ENCODE measurements around the gene ACAD8. TPM values are rescaled to one million over a fixed set of nuclear protein-coding genes. Genes with fewer than 3 reads are reported as not detected.
"Not testable (repeated sequence)": the region's sequence is repeated elsewhere in the genome, so short reads cannot be mapped to it uniquely, and the experiment has no call there.

Gene ACAD8
- total RNA-seq, 2 donors from 2014 or later = 19.2 to 25.2 TPM

DNA sequence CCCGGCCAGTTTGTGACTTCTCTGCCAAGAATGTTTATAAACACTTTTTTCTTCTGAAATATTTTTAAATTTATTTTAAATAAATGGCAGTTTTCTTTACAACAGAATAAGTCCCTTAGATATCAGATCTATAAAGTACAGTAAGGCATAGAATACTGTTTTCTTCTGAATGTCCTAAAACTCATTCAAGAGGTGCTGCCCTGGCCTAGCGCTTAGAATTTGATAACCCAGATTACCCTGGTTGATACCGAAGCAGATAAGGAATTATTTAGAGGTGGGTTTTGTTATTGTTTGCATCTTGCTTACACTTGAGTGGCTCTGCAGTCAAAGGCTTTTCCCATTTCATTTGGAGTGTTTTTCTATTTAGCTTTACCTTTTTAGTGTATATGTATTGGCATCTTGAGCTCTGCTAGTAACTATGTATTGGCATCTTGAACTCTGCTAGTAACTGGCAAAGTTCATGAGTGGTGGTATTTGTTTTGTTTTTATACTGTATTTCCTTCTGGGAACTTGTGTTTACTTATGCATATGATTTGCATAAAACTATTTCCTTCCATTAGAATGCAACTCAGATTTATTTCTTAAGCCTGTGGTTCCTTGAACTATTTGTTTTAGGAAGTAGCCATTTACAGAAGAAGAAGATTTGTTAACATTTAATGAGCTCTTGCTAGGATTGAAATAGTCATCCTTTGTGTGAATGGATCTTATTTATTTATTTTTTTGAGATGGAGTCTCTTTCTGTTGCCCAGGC lies 1.2 kb downstream of the ACAD8 start:
- Mint-ChIP-seq H3K36me3 (peaks cover 0 to 12% of the 10 kb centered on the region in 2 donors), H3K27ac (peak overlapping the region; percentile 14 to 91), H3K9me3 (no peaks in the 10 kb centered on the region)
- ATAC-seq (no peak), DNase-seq (ENCODE audit: low spot score in 2 of 2) (no peak)

DNA sequence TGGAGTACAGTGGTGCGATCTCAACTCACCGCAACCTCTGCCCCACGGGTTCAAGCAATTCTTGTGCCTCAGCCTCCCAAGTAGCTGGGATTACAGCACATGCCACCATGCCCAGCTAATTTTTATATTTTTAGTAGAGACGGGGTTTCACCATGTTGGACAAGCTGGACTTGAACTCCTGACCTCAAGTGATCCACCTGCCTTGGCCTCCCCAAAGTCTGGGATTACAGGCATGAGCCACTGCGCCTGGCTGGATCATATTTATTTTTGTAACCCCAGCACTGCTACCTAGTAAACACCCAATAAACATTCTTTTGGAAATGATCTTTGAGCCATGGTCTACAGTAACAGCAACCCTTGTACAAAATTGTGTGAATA lies 1.8 kb downstream of the ACAD8 start:
- ATAC-seq; DNase-seq (ENCODE audit: low spot score in 2 of 2); H3K9me3 Mint-ChIP-seq: not testable (repeated sequence)
- H3K27ac Mint-ChIP-seq = peak overlapping the region in 1 of 2 donors; percentile 14
- H3K36me3 Mint-ChIP-seq = peaks cover 0 to 12% of the 10 kb centered on the region in 2 donors

DNA sequence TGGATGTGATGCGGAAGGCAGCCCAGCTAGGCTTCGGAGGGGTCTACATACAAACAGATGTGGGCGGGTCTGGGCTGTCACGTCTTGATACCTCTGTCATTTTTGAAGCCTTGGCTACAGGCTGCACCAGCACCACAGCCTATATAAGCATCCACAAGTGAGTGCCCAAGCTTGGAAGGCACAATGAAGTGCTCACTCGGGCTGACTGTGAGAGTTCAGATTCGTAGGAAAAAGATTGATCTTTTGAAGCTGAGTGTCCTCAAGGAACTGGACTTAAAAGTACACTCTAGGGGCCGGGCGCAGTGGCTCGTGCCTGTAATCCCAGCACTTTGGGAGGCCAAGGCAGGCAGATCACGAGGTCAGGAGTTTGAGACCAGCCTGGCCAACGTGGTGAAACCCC lies 3.7 kb downstream of the ACAD8 start:
- Mint-ChIP-seq H3K9me3 (no peaks in the 10 kb centered on the region), H3K36me3 (peaks cover 0 to 10% of the 10 kb centered on the region in 2 donors), H3K27ac (no peak overlapping the region)
- no peak for ATAC-seq
- no peak for DNase-seq (ENCODE audit: low spot score in 2 of 2)

DNA sequence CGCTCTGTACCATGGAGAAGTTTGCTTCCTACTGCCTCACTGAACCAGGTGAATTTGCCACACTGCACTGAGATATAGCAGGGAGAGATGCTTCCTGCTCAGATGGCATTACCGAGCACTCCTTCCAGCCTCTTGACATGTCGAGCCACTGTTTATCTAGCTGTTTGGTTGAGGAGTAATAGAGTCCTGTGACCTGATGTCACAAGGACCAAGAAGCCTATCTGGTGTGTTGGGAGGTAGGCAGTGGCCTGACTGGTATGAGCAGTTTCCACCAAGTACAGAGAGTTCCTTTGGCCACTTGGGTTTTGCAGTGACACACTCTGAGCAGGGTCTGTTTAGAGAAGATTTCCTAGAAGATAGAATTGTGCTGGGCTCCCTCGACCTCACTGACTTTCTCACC lies 5.2 kb downstream of the ACAD8 start:
- H3K9me3 Mint-ChIP-seq = no peaks in the 10 kb centered on the region
- ATAC-seq = no peak
- DNase-seq (ENCODE audit: low spot score in 2 of 2) = no peak
- H3K27ac Mint-ChIP-seq = peak overlapping the region in 1 of 2 donors; percentile 74
- H3K36me3 Mint-ChIP-seq = no peaks in the 10 kb centered on the region

DNA sequence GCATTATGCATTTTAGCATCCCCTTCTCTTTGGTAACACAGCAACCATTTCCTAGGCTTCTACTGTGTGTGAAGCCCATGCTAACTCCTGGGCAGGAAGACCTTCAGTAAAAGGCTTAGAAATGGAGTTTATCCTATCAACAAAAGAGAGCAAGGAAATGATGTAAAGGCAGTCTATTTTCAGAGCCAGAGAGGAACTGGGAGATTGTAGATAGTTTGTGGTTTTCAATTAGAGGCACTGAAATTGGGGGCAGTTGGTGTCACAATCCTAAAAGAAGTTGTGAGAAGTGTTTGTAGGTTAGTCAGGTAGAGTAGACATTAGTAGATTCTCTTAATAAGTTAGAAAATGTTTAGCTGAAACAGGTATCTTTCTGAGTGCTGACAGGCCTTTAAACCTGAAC lies 7.1 kb downstream of the ACAD8 start:
- no peak for DNase-seq (ENCODE audit: low spot score in 2 of 2)
- Mint-ChIP-seq H3K36me3 (no peaks in the 10 kb centered on the region), H3K27ac (no peak overlapping the region), H3K9me3 (no peaks in the 10 kb centered on the region)
- ATAC-seq = no peak

DNA sequence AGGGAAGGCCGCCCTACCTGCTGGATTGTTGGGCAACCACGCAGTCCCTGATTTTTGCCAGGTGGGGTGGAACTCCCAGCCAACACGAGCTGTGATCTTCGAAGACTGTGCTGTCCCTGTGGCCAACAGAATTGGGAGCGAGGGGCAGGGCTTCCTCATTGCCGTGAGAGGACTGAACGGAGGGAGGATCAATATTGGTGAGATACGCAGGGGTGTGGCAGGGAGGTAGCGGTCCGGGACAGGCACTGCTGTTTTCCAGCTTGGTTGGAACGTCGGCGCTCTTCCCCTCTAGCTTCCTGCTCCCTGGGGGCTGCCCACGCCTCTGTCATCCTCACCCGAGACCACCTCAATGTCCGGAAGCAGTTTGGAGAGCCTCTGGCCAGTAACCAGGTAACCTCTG lies 7.6 kb downstream of the ACAD8 start:
- no peak overlapping the region for H3K27ac Mint-ChIP-seq
- ATAC-seq = no peak
- H3K36me3 Mint-ChIP-seq = no peaks in the 10 kb centered on the region
- H3K9me3 Mint-ChIP-seq = no peaks in the 10 kb centered on the region
- no peak for DNase-seq (ENCODE audit: low spot score in 2 of 2)

DNA sequence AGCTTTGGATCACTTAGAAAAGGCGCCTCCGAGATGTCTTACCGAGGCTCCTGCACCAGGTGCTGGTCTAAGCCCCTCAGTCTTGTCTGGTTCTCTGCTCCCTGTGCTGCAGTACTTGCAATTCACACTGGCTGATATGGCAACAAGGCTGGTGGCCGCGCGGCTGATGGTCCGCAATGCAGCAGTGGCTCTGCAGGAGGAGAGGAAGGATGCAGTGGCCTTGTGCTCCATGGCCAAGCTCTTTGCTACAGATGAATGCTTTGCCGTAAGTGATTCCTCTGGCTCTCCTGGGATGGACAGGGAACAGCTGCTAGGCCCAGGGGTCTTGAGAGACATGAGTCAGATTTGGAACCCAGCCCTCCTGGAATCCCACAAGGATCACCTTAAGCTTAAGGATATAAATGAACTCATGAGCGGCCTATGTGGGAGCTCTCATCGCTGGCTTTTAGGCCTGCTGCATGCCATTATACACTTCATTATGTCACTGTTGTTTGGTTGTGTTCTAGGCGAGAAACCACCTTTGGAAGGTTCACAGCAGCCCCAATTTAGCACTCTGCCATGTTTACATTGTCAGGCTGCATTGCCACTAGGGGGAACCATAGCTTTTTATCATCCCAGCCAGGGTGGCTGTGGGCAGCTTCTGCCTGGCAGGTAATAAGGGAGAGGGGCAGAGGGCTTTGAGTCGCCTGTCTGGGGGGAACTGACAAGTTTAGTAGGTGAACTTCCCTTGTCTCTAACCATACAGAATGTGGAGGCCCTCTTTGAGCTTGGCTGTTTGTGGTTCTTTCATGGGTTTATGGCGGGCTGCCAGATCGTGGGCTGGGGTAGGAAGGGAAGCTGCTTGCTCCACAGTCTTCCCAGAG lies 8.5 kb downstream of the ACAD8 start:
- ATAC-seq (peak; percentile 49 to 80), DNase-seq (ENCODE audit: low spot score in 2 of 2) (peak in 1 of 2 donors; percentile 46)
- H3K9me3 Mint-ChIP-seq = no peaks in the 10 kb centered on the region
- peak overlapping the region in 1 of 2 donors; percentile 36 for H3K27ac Mint-ChIP-seq
- no peaks in the 10 kb centered on the region for H3K36me3 Mint-ChIP-seq

DNA sequence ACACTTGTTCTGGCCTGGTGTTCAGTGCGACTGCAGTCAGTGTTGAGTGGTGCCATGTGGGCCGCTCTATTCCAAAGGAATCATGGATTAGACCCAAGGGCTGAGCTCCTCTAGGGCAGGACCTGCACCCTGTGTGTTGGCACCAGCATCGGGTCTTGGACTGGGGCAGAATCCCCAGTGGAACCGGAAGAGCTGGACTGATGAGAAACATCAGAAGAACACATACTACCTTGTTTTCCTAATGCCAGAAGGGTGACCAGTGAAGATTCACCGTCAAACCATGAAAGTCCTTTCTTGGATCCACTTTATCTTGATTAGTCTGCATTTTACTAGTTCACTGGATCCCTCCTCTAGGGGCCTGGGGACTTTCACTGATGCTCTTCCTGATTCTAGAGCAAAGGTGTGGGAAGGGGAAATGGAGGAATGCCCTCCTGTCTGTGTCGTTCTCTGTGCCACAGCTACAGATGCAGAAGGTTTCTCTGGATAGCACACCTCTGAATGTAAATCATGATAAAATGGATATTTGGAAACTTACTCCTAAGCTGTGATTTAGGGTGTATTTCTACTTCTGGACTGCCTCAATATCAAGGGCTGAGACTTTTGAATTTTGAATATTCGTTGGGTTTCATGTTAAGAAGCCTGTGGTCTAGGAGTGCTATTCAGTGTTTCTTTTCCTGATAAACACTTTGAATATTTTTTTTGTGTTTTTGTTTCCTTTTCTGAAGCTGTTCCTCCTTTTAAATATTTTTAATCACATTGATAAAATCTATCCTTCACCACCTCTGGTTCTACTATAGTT lies 11.8 kb downstream of the ACAD8 start:
- Mint-ChIP-seq H3K36me3 (no peaks in the 10 kb centered on the region), H3K27ac (no peak overlapping the region), H3K9me3 (no peaks in the 10 kb centered on the region)
- DNase-seq (ENCODE audit: low spot score in 2 of 2) (no peak), ATAC-seq (no peak)

DNA sequence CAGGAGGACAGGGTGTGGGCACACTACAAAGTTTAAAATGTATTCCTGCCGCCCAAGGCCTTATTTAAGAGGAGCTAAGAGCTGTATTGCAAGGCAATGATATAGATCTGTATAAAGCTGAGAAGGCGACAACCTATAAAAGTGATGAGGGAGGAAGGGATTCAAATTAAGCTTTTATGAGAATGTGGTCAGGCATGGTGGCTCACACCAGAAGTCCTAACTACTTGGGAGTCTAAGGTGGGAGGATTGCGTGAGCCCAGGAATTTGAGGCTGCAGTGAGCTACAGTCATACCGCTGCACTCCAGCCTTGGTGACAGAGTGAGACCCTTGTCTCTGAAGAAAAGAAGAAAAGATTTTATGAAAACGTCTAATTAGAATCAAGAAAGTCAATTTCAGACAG lies 13.1 kb downstream of the ACAD8 start:
- Mint-ChIP-seq H3K27ac (peak overlapping the region in 1 of 2 donors; percentile 6), H3K36me3 (no peaks in the 10 kb centered on the region), H3K9me3 (no peaks in the 10 kb centered on the region)
- no peak for DNase-seq (ENCODE audit: low spot score in 2 of 2)
- no peak for ATAC-seq

DNA sequence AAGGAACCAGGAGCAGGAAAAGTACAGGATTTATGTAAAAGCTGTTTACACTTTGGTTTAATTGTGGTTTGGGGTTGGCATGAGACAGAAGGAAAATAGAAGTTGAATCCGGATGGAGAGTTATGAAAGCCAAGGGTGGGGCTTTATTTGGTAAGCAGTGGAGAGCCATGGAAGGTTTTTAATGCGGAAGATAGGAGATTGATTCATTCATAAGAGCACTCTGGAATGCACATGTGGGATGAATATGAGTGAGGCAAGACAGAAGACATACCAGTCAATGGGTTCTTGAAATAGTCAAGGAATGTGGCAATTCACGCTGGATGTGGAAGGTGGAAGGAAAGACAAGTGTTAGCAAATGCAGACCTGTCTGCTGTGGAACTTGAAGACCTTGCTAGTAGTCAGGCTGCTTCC lies 13.5 kb downstream of the ACAD8 start:
- DNase-seq (ENCODE audit: low spot score in 2 of 2) = no peak
- Mint-ChIP-seq H3K27ac (peak overlapping the region in 1 of 2 donors; percentile 6), H3K36me3 (no peaks in the 10 kb centered on the region), H3K9me3 (no peaks in the 10 kb centered on the region)
- no peak for ATAC-seq

DNA sequence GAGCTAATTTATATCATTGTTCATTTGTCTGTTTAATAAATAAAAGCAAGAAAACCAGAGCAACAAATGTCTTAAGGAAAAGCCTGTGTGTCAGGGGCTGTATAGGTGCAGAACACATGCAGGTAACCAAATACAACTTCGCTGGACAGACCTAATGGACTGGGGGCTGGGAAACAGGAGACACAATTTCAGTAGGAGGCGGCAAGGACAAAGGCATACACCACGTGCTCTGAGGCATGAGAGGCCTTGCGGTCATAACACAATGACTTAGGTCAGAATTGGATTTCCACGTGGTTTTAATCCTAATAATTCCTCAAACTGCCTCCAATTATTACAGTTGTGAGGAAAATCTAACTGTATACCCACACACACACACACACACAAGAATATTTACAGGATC lies 14.1 kb downstream of the ACAD8 start:
- Mint-ChIP-seq H3K27ac (no peak overlapping the region), H3K9me3 (no peaks in the 10 kb centered on the region), H3K36me3 (no peaks in the 10 kb centered on the region)
- ATAC-seq (no peak), DNase-seq (ENCODE audit: low spot score in 2 of 2) (no peak)

DNA sequence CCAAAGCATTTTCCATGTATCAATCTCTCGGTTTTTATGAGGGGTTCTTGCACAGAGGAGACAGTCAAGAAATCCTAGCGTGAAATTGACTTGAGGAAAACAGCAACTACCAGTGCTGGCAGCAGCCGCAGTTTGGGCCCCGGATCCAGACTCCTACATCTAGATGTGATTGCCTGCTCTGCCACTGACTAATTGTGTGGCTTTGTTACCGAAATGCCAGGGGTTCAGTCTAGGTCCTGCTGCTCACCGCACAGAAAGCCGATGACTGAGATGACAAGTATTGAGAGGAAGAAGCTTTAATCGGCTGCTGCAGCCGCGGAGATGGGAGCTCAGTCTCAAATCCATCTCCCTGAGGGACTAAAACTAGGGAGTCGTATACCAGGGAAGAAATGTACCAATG lies 14.6 kb downstream of the ACAD8 start:
- no peaks in the 10 kb centered on the region for H3K9me3 Mint-ChIP-seq
- ATAC-seq (no peak), DNase-seq (ENCODE audit: low spot score in 2 of 2) (no peak)
- H3K27ac Mint-ChIP-seq = peak overlapping the region in 1 of 2 donors; percentile 41
- no peaks in the 10 kb centered on the region for H3K36me3 Mint-ChIP-seq

DNA sequence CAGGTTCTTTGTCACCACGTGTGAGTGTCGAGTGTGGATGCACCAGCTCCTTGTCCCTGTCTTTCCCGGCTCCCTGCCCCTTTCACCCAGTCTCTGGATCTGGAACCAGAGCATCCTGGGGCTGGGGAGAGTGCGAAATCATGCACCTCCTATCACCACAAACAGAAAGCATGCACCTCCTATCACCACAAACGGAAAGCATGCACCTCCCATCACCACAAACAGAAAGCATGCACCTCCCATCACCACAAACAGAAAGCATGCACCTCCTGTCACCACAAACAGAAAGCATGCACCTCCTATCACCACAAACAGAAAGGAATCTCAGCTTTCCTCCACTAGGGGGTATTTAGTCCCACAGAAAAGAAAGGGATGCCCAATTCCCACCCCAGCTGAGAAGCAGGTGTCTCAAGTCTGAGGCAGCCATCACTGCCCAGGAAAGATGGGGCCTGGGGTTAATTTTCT lies 16.9 kb downstream of the ACAD8 start:
- H3K27ac Mint-ChIP-seq = peak overlapping the region; percentile 46 to 51
- no peaks in the 10 kb centered on the region for H3K9me3 Mint-ChIP-seq

DNA sequence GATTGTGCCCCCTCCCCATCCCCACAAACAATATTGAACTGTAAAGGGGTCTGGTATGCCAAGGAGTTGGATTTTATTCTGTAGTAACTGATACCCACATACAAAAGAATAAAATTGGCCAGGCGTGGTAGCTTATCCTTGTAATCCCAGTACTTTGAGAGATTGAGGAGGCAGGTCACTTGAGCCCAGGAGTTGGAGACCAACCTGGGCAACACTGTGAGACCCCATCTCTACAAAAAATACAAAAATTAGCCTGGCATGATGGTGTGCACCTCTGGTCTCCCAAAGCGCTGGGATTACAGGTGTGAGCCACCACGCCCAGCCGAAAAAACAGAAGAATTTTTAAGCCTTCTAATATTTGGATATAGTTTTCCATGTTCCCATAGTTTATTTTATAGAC lies 18.6 kb downstream of the ACAD8 start:
- ATAC-seq (no peak), DNase-seq (ENCODE audit: low spot score in 2 of 2) (no peak)
- no peaks in the 10 kb centered on the region for H3K9me3 Mint-ChIP-seq
- peaks cover under 1 to 6% of the 10 kb centered on the region in 2 donors for H3K36me3 Mint-ChIP-seq
- no peak overlapping the region for H3K27ac Mint-ChIP-seq

More for the DNA sequence above, 16.9 kb downstream of the ACAD8 start:
- ATAC-seq (peak; percentile 33 to 38), DNase-seq (ENCODE audit: low spot score in 2 of 2) (no peak)
- H3K36me3 Mint-ChIP-seq = no peaks in the 10 kb centered on the region

DNA sequence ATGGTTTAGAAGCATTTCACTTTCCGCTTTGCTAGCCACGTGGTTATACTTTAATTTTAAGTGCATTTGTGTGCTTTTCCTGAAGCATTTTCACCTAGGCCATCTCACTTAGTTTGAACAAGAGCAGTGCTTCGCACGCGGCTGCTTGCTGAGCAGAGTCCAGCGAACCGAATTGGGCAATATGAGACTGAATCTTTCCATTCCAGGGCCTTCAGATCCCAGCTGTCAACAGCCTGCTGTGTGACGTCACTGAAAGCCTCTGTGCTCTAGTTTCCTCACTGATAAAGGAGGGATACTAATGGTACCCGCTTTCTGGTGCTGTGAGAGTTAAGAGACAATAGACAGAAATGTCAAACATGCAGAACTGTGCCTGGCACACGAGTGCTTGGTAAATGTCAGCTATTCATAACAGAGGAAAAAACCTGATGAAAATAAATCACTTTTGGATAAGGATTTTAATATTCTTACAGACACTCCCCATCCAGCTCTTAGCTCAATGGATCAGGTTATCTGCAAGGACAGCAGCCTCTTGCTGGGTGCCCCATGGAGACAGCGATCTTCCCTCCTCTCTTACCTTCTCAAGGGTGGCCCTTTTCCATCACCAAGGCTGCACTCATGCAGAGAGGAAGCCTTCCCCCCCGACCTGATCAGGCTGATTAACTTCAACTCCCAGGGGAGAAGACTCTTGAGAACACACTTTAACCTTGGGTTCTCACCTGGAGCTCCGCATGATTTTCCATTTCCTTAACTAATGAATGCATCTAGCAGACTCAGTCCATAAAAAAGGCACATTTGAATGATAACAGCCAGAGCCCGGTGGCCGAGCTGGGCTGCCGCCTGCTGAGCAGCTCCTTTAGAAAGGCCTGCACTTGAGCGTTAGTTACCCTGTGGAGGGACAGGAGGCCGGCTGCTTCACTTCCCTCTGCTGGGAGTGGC lies 19.3 kb downstream of the ACAD8 start:
- Mint-ChIP-seq H3K27ac (no peak overlapping the region), H3K9me3 (no peaks in the 10 kb centered on the region), H3K36me3 (peaks cover 7 to 11% of the 10 kb centered on the region in 2 donors)
- ATAC-seq = no peak
- no peak for DNase-seq (ENCODE audit: low spot score in 2 of 2)

DNA sequence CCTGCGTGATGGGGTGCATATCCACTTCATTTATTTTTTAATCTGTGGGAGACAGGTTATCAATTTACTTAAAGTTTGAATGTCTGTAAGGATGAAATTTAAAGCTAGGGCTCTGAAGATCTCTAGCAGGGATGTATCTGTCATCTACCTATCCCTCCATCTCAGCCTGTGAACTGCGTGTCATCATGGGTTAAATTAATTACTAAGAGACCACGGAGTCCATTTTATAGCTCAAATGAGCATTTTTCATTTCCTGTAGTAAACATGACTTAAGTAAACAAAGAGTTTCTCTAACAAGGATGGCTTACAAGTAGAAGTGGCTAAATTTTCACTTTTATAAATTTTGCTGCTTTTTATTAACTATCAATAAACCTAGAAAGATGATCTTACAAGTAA lies 19.9 kb downstream of the ACAD8 start:
- DNase-seq (ENCODE audit: low spot score in 2 of 2) (no peak), ATAC-seq (no peak)
- no peak overlapping the region for H3K27ac Mint-ChIP-seq
- no peaks in the 10 kb centered on the region for H3K9me3 Mint-ChIP-seq
- H3K36me3 Mint-ChIP-seq = peaks cover 11 to 14% of the 10 kb centered on the region in 2 donors
